ENCODE measurements around the gene CD101.

Gene CD101

GRCh38 chr1:117059678-117060440, 58.3 kb downstream of the CD101 start, which contains the start of gene TTF2:
TTF2 (plus strand) TSS chr1:117060326; CDS start chr1:117060347, 21 bp downstream.
- DNase-seq, result peak; percentile 99

GRCh38 chr1:117060441-117061317, 59.1 kb downstream of the CD101 start:
- DNase-seq, result peak; percentile 21

GRCh38 chr1:117061986-117062415, 60.4 kb downstream of the CD101 start:
- peak; percentile 73 for DNase-seq

GRCh38 chr1:117066367-117066766, 64.8 kb downstream of the CD101 start:
- no peak for DNase-seq

- DNase-seq, result peak; percentile 50
Measured at GRCh38 chr1:117067533-117068370, 66.2 kb downstream of the CD101 start.

- DNase-seq, result no peak
Measured at GRCh38 chr1:117068580-117068979, 67.0 kb downstream of the CD101 start.

GRCh38 chr1:117069220-117069844, 67.8 kb downstream of the CD101 start:
- no peak for DNase-seq

- DNase-seq, result peak; percentile 71
Measured at GRCh38 chr1:117070124-117070523, 68.6 kb downstream of the CD101 start.

GRCh38 chr1:117076648-117077047, 75.1 kb downstream of the CD101 start:
- no peak for DNase-seq

- peak; percentile 88 for DNase-seq
Measured at GRCh38 chr1:117077267-117077666, 75.7 kb downstream of the CD101 start.

GRCh38 chr1:117079737-117080136, 78.2 kb downstream of the CD101 start:
- no peak for DNase-seq

- no peak for DNase-seq
Measured at GRCh38 chr1:117084231-117084630, 82.7 kb downstream of the CD101 start.
